NCI-H460 (cell line): ENCODE results near the gene MKI67. TPM values are rescaled to one million over a fixed set of nuclear protein-coding genes. Genes with fewer than 3 reads are reported as not detected.
"Not testable (repeated sequence)": the region's sequence is repeated elsewhere in the genome, so short reads cannot be mapped to it uniquely, and the experiment has no call there.

Experiments used
- DNase-seq: peaks from one replicate; pipeline ENCODE4 v3.0.0-alpha.2; 2016; ENCODE audit warnings: low read depth; ENCODE audit errors: extremely low read depth
- total RNA-seq: library from RNA; depleted of rRNA; stranded (reverse); fragments of >200 nt; shearing (Covaris generic); gene quantifications from 2 replicates; pipeline ENCODE4 v1.2.3, GENCODE V29; 2014

The MKI67 gene
- total RNA-seq, 1 experiment from 2014 or later, result 29.7 TPM

- DNase-seq, result no peak
These were observed 15.9 kb downstream of the MKI67 start for GRCh38 chr10:128110339-128110738.

GRCh38 chr10:128109707-128110106 lies 16.5 kb downstream of the MKI67 start:
- DNase-seq, result no peak

GRCh38 chr10:128105383-128105782 lies 20.8 kb downstream of the MKI67 start:
- no peak for DNase-seq

- DNase-seq, result no peak
These were observed 23.0 kb downstream of the MKI67 start for GRCh38 chr10:128103229-128103714.

- no peak for DNase-seq
These were observed 23.6 kb downstream of the MKI67 start for GRCh38 chr10:128102480-128103228.

GRCh38 chr10:128101901-128102300 lies 24.3 kb downstream of the MKI67 start:
- DNase-seq, result no peak

GRCh38 chr10:128099901-128100300 lies 26.3 kb downstream of the MKI67 start:
- no peak for DNase-seq

GRCh38 chr10:128098631-128099030 lies 27.6 kb downstream of the MKI67 start:
- DNase-seq, result no peak

GRCh38 chr10:128097783-128098182 lies 28.4 kb downstream of the MKI67 start:
- no peak for DNase-seq

- DNase-seq, result no peak
These were observed 29.6 kb downstream of the MKI67 start for GRCh38 chr10:128096486-128097199.

- no peak for DNase-seq
These were observed 30.3 kb downstream of the MKI67 start for GRCh38 chr10:128095753-128096469.

GRCh38 chr10:128095027-128095752 lies 31.0 kb downstream of the MKI67 start:
- no peak for DNase-seq

GRCh38 chr10:128094596-128094995 lies 31.6 kb downstream of the MKI67 start:
- DNase-seq, result not testable (repeated sequence)

GRCh38 chr10:128092454-128092853 lies 33.8 kb downstream of the MKI67 start:
- no peak for DNase-seq

- no peak for DNase-seq
These were observed 34.5 kb downstream of the MKI67 start for GRCh38 chr10:128091636-128092210.

- DNase-seq, result no peak
These were observed 38.1 kb downstream of the MKI67 start for GRCh38 chr10:128087884-128088709.

GRCh38 chr10:128087146-128087883 lies 38.9 kb downstream of the MKI67 start:
- no peak for DNase-seq

- DNase-seq, result no peak
These were observed 40.0 kb downstream of the MKI67 start for GRCh38 chr10:128086003-128086863.
